Brain pericyte (primary cell): ENCODE data around the gene TNC.

Experiments
- DNase-seq: peaks from one replicate; pipeline ENCODE4 v3.0.0-alpha.2; 2012; ENCODE audit warnings: low read depth, low spot score

TNC gene

DNA sequence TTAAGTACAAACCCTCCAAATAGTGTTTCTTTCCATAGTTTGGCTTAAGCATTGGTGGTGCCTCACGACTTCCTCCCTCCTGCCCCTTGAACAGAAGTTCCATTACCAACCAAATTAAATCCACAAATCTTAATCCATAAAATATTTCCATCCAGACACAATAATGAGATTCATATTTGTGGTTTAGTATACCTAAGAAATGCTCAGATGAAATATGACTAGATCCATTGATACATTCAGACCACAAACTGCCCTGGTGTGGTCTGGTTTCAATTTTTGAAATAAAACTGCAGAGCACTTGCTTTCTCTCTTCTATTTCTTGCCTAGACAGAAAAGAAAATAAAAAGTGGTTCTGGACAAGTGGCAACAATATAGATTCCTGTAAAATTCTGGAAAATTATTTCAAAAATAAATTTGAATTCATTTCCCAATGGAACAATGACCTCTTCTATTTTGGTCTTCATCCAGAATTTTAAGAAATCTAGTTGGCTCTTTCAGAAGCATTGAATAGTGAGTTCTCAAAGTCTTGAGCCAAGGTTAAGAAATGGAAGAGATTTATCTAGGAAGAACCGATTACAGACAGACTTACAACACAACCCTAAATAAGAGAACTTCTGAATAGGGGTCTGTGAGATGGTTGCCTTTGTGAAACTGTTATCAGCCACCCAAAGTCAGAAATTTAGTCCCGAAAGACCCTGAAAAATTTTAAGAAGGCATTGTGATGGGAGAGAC is 14.0 kb downstream of the TNC start:
- DNase-seq, result no peak

- no peak for DNase-seq
Observed at GRCh38 chr9:115099901-115100300, 18.1 kb downstream of the TNC start.

- no peak for DNase-seq
Observed at GRCh38 chr9:115098226-115098965, 19.6 kb downstream of the TNC start.

- no peak for DNase-seq
Observed at GRCh38 chr9:115093520-115093919, 24.4 kb downstream of the TNC start.

DNA sequence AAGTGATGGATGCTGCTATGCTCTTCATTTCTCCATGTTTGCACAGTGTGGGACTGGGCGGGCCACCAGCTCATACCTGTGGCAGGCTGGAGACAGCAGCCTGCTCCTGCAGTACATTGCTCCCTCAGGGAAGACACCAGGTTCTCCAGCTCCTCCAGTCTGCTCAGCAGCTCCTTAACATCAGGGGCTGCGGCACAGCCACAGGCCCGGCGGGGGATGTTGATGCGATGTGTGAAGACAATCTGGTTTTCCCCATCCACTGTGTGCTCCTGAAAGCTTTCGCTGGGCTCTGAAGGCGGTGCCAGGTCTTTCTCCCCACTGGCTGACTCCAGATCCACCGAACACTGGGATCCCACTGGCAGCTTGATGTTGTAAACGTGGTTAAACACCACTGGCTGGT is 27.5 kb downstream of the TNC start:
- no peak for DNase-seq

GRCh38 chr9:115088860-115089259 is 29.1 kb downstream of the TNC start:
- no peak for DNase-seq

GRCh38 chr9:115086886-115087285 is 31.1 kb downstream of the TNC start:
- DNase-seq, result no peak

DNA sequence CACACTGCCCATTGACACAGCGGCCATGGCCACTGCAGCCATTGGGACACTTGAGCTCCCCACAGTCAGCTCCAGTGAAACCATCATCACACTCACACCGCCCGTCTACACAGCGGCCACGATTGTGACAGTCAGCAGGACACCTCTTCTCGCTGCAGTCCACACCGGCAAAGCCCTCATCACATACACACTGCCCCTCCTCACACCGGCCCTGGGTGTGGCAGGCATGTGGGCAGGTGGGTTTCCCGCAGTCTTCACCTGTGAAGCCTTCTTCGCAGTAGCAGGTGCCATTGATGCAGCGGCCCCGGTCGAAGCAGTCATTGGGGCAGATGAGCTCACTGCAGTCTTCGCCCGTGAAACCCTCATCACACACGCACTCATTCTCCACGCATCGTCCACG is 31.5 kb downstream of the TNC start:
- no peak for DNase-seq

GRCh38 chr9:115085773-115086377 is 32.1 kb downstream of the TNC start:
- DNase-seq, result no peak

GRCh38 chr9:115084709-115085108 is 33.2 kb downstream of the TNC start:
- DNase-seq, result no peak

- no peak for DNase-seq
Observed at GRCh38 chr9:115084157-115084556, 33.8 kb downstream of the TNC start.

DNA sequence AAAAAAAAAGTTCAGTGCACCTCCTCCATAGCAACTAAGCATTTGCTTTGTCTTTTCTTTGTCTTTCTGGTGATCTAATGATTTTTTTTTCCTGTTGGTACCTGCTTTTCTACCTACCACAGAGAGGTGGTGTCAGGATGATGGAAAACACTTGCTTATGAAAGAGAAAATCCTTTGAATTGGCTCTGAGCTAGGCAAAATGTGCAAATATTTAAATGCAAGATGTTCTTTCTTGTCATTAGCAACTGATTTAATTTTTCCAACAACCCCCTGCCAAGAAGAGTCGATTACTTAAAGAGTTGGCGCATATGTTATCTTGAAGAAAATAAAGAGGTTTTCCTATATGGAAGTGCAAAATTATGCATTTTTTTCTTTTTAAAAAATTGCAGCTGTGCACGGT is 37.7 kb downstream of the TNC start:
- DNase-seq, result no peak

- no peak for DNase-seq
Observed at GRCh38 chr9:115079156-115079555, 38.8 kb downstream of the TNC start.

DNA sequence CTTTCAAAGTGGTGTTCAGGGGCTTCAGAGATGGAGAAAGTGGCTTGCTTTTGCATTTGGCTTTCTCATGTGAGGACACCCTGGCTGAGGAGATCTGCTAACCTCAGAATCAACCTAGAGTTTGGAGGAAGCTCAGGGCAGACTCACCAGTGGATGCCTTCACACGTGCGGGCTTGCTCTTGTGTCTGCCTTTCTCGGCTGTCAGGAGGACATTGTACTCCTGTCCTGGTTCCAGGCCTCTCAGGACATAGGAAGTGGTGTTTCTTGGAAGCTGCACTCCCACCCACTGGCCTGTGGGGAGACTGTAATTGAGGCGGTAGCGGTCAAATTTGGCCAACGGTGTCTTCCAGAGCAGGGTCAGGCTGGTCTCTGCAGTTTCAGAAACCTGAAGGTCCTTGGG is 44.5 kb downstream of the TNC start:
- no peak for DNase-seq

DNA sequence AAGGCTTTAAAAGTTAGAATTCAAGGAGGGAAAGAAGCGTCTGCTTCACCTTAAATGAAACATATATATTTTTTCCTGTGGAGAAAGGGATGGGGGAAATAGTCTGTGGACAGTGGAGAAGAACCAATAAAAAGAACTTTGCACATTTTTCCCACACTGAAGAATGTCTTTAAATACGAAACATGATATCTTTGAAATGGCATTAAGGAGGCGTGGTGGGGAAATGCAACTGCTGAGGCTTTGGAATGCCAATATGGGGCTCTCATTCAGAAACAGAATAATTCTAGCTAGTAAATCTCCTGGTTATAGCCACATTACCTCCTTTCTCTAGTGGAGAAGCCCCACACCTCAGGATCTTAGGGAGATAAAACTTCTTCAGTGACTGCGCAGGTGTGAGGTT is 46.8 kb downstream of the TNC start:
- no peak for DNase-seq

DNA sequence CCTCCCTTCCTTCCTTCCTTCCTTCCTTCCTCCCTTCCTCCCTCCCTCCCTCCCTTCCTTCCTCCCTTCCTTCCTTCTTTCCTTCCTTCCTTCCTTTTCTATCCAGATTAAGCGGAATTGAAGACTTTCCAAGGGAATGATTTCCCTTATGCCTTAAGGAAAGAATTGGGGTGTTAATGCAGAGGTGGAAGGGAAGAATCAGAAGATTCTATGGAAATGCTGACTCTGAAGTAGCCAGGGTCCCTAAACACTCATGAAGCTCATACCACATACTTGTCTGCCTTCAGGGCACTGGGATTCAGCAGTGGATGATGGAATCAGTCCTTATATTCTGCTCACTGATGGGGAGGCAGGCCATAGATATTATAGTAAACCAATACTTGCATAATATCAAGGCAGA is 48.2 kb downstream of the TNC start:
- DNase-seq, result no peak

GRCh38 chr9:115069302-115069701 is 48.7 kb downstream of the TNC start:
- no peak for DNase-seq

DNA sequence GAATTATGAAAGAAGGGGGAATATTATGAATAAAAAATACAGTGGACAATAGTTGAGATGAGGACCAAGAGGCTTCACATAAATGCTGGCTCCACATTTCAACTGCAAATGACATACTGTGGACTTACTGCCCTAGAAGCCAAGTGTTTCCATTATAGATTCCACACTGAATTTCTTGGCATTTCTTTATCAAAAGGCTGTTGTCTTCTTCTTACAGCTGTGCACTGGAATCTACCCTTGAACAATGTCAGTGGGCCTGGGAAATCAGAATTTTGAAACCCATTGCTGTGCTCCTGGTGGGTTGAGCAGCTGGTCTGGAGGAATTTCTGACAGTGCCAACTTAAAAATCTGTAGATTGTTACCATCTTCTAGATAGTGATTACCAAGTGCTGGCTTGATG is 49.9 kb downstream of the TNC start:
- no peak for DNase-seq

- DNase-seq, result no peak
Observed at GRCh38 chr9:115063058-115063845, 54.7 kb downstream of the TNC start.

DNA sequence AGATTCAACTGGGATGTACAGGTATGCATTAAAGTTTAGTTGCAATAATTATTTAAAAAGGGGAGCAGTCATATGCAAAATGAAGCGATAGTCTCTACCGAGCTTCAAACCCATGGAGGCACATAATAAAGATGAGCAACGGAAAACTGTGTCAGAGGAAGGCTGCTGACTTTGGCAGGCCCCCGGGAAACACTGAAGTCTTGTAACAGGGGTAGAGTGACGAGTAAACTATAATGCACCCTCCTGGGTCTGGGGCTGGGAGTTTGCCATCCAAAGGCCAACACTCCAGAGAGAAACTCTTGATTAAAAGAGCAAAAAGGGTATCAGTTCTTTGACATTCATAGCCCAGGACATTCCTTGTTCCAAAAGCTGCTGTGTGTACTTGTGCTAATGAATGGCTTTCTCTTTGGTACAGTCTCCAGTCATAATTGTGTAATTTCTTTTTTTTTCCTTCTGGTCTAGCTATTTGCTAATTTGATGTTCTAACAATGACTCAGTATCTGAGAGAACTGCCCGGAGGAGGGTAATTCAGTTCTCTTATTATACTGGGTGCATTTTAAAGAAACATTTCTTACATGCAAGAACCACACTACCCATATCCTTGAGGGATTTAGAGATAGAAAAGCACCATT is 59.2 kb downstream of the TNC start:
- no peak for DNase-seq

GRCh38 chr9:115058175-115058574 is 59.8 kb downstream of the TNC start:
- DNase-seq, result no peak

GRCh38 chr9:115057559-115057958 is 60.4 kb downstream of the TNC start:
- DNase-seq, result no peak
